BLaER1 (cell line): ENCODE results near the gene C1QTNF3.
"Not testable (repeated sequence)": the region's sequence is repeated elsewhere in the genome, so short reads cannot be mapped to it uniquely, and the experiment has no call there.

Experiments used
- H3K27ac ChIP-seq: shearing (Covaris generic); formaldehyde crosslinking; 2 replicates; pipeline ENCODE4 v1.8.1; 2022
- H3K27me3 ChIP-seq: shearing (Covaris generic); formaldehyde crosslinking; 2 replicates; pipeline ENCODE4 v1.8.1; 2022
- H3K36me3 ChIP-seq: shearing (Covaris generic); formaldehyde crosslinking; 2 replicates; pipeline ENCODE4 v1.8.1; 2022
- H3K4me1 ChIP-seq: shearing (Covaris generic); formaldehyde crosslinking; 2 replicates; pipeline ENCODE4 v1.8.1; 2022
- H3K4me2 ChIP-seq: shearing (Covaris generic); formaldehyde crosslinking; 2 replicates; pipeline ENCODE4 v1.8.1; 2022
- H3K4me3 ChIP-seq: shearing (Covaris generic); formaldehyde crosslinking; 2 replicates; pipeline ENCODE4 v1.8.1; 2022
- H3K9ac ChIP-seq: shearing (Covaris generic); formaldehyde crosslinking; 2 replicates; pipeline ENCODE4 v1.8.1; 2022
- H3K9me3 ChIP-seq: shearing (Covaris generic); formaldehyde crosslinking; 2 replicates; pipeline ENCODE4 v1.8.1; 2022
- H4K20me1 ChIP-seq: shearing (Covaris generic); formaldehyde crosslinking; 2 replicates; pipeline ENCODE4 v1.8.1; 2022
- Cebpa-rat ChIP-seq: shearing (Covaris generic); IDR thresholded peaks from 2 replicates; pipeline ENCODE4 v1.8.1; 2022

Gene C1QTNF3

DNA sequence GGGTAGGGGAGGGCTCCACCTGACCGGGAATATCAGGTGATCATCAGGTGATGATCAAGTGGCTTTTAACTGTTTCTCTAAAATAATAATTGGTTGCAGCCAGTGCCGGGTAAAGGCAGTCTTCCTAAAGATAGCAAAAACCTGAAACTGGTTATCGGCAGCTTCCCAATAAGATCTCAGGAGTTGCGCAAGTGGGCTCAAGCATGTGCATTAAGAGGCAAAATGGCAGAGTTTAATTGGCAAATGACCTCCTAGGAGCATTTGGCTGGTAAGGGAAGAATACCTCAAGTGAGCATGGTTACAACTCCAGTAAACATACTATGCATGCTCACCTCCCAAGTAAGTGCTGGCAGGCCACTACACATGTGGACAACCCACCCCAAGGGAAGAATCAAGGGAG, 4.2 kb downstream of the C1QTNF3 start:
- no peak for TF ChIP-seq Cebpa-rat
- Histone ChIP-seq H3K4me2 (no peak overlapping the region), H3K4me3 (no peak overlapping the region), H3K4me1 (peaks cover 6% of the 10 kb centered on the region), H3K9ac (no peak overlapping the region), H3K36me3 (peaks cover 16% of the 10 kb centered on the region), H4K20me1 (no peaks in the 10 kb centered on the region), H3K9me3 (no peaks in the 10 kb centered on the region), H3K27ac (no peak overlapping the region), H3K27me3 (no peaks in the 10 kb centered on the region)

DNA sequence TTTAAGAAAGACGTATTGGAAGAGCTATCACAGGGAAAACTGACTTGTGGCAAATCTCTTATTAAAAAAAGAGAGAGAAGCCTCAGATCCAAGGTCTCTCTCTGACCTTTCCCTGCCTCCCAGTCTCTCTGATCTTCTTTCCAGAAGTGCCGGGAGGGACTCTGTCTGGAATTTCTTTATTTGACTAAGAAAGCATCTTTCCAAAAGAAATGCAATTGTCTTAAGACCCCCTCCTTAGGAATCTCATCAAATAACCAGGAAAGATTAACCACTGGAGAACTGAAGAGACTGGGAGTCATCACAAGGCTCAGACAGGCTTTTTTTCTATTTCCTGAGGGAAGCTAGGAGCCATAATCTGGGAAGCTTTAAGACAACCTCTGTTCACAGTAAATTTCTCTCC, 4.6 kb downstream of the C1QTNF3 start:
- Histone ChIP-seq H3K4me2 (no peak overlapping the region), H3K9me3 (no peaks in the 10 kb centered on the region), H4K20me1 (no peaks in the 10 kb centered on the region), H3K27ac (no peak overlapping the region), H3K9ac (no peak overlapping the region), H3K36me3 (peaks cover 20% of the 10 kb centered on the region), H3K27me3 (no peaks in the 10 kb centered on the region), H3K4me1 (peaks cover 6% of the 10 kb centered on the region), H3K4me3 (no peak overlapping the region)
- TF ChIP-seq Cebpa-rat = no peak

GRCh38 chr5:34037726-34038125, 5.3 kb downstream of the C1QTNF3 start:
- no peaks in the 10 kb centered on the region for H3K9me3 ChIP-seq
- H3K27me3 ChIP-seq = no peaks in the 10 kb centered on the region
- H3K9ac ChIP-seq = no peak overlapping the region
- H3K4me1 ChIP-seq = peaks cover 6% of the 10 kb centered on the region
- no peak overlapping the region for H3K27ac ChIP-seq
- H3K4me3 ChIP-seq = no peak overlapping the region
- no peak overlapping the region for H3K4me2 ChIP-seq
- H4K20me1 ChIP-seq = no peaks in the 10 kb centered on the region
- TF ChIP-seq Cebpa-rat = no peak
- peaks cover 25% of the 10 kb centered on the region for H3K36me3 ChIP-seq

DNA sequence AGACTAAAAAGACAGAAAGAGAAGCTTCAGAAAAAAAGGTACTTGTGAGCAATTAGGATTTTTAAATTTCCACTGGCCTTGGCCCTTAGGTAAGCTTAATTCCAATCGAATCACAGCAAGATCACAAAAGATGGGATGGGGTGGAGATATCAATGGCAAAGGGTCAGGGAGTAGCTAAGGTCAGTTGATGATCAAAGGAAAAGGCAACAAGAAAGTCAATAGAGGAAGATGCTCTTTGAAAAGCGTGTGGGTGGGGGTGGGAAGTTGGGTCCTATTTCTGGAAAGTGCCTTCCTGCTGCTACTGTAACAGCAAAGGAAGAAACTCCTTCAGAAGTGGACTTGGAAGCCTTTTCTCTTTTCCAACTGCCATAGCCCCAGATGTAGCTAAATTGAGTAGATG, 7.3 kb downstream of the C1QTNF3 start:
- no peak for TF ChIP-seq Cebpa-rat

DNA sequence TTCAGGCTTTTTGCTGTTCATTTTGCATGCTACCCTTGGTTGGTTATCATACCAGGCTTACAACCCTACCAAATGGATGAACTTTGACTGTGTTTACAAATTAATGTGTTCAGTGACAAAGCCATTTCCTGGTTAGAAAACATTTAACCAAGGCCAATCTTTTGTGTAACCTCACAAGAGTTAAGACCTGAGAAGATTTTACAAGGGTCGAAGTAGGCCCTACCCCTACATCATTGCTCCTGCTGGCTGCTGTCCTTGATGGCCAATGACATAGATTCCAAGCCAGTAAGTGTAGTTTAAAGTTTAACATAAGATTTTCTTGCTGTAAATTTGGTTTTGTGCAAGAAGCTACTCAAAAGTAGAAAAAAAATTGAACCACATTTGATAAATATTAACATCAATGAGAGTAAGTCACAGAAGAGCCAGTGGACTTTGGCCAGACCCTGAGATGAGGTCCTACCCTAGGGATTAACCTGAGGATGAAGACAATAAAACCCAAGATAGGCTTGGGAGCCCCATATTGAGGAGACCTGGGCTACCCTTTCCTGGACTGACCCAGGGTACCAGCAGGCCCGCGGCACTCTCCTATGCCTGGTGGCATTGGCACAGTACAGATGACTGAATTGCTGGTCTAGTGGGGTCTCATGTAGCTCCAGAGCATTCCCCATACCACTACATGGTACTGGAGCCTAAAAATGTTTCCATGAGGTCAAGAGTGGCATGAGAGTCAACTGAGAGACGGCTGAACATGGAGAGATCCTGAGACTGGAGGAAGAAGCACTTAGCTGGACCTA, 8.3 kb downstream of the C1QTNF3 start:
- Histone ChIP-seq H3K9me3 (no peaks in the 10 kb centered on the region), H3K27ac (no peak overlapping the region), H3K4me1 (no peaks in the 10 kb centered on the region; the same call in 1 of the 2 replicates), H3K4me3 (no peak overlapping the region), H3K27me3 (no peaks in the 10 kb centered on the region), H3K36me3 (peaks cover 32% of the 10 kb centered on the region), H4K20me1 (no peaks in the 10 kb centered on the region), H3K9ac (no peak overlapping the region), H3K4me2 (no peak overlapping the region)
- TF ChIP-seq Cebpa-rat = no peak

More for the DNA sequence above, 7.3 kb downstream of the C1QTNF3 start:
- Histone ChIP-seq H3K36me3 (peaks cover 32% of the 10 kb centered on the region), H3K9me3 (no peaks in the 10 kb centered on the region), H3K27me3 (no peaks in the 10 kb centered on the region), H3K4me2 (no peak overlapping the region), H3K27ac (no peak overlapping the region), H3K4me3 (no peak overlapping the region), H3K9ac (no peak overlapping the region), H4K20me1 (no peaks in the 10 kb centered on the region), H3K4me1 (no peaks in the 10 kb centered on the region; the same call in 1 of the 2 replicates)

DNA sequence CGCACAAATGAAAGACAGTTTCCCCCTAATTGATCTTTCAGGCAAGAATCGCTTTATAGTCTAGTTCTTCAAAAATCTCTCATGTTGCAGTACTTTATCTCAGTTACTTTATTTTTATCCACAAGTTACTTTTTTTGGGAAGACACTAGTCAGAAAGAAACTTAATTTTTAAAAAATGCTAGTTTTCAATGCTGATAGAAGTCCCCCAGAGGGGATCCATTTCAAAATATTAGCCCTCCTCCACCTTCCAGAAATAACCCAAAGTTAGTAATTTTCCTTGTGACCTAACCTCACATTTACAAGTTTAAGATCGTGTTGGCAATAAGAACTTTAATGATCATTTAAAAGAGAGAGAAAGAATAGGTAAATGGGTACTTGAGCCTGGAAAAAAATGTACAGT, 11.0 kb downstream of the C1QTNF3 start:
- H3K27ac ChIP-seq = no peak overlapping the region
- H3K27me3 ChIP-seq = no peaks in the 10 kb centered on the region
- H3K4me2 ChIP-seq = no peak overlapping the region
- H3K36me3 ChIP-seq = peaks cover 43% of the 10 kb centered on the region
- H3K4me3 ChIP-seq = no peak overlapping the region
- H3K9ac ChIP-seq = no peak overlapping the region
- H3K4me1 ChIP-seq = no peaks in the 10 kb centered on the region; the same call in 1 of the 2 replicates
- H3K9me3 ChIP-seq = no peaks in the 10 kb centered on the region
- no peaks in the 10 kb centered on the region for H4K20me1 ChIP-seq
- no peak for TF ChIP-seq Cebpa-rat

DNA sequence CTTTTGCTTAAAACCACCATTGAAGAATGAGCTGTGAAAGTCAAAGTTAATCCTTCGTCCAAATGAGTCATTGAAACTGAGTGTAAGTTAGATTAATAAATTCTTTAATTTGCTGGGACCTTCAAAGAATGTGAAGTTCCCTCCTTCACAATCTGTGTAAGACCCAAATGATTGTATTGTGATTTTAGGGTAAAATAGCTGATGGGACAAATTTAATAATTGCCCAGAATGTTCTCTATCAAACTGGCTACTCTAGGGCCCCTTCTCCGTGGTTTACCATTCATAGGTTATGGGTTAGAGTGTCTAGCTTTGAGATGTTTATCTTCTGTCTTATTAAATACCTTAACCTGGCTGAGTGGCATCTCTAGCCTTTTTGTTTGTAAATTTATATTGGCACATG, 11.9 kb downstream of the C1QTNF3 start:
- H4K20me1 ChIP-seq = no peaks in the 10 kb centered on the region
- no peaks in the 10 kb centered on the region for H3K27me3 ChIP-seq
- H3K27ac ChIP-seq = no peak overlapping the region
- no peaks in the 10 kb centered on the region; the same call in 1 of the 2 replicates for H3K4me1 ChIP-seq
- no peak overlapping the region for H3K4me3 ChIP-seq
- H3K4me2 ChIP-seq = no peak overlapping the region
- no peak overlapping the region for H3K9ac ChIP-seq
- TF ChIP-seq Cebpa-rat = no peak
- H3K9me3 ChIP-seq = no peaks in the 10 kb centered on the region
- H3K36me3 ChIP-seq = peaks cover 46% of the 10 kb centered on the region

- H3K27me3 ChIP-seq, H3K9ac ChIP-seq: not testable (repeated sequence)
Measured at GRCh38 chr5:34030585-34030984, 12.4 kb downstream of the C1QTNF3 start.

DNA sequence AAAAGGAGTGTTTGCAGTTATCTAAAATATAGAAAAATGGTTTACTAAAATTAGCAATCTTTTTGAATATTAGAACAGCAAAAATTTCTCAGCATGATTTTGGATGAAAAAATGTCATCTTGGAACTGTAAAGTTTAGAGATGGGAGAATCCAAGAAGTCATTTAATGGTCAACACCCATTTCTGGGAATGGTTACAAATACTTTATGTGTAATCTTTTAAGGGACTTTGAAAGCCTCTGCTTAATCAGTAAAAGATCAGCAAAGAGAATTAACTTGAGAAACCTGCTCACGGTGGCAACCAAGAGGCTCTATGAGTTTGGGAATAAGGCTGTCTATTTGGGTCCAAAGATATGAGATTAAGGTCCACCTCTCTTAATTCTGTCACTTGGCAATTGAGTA, 13.0 kb downstream of the C1QTNF3 start:
- Histone ChIP-seq H3K4me3 (no peak overlapping the region), H3K27ac (no peak overlapping the region), H3K9ac (no peak overlapping the region), H4K20me1 (no peaks in the 10 kb centered on the region), H3K27me3 (no peaks in the 10 kb centered on the region), H3K9me3 (no peaks in the 10 kb centered on the region), H3K36me3 (peaks cover 43% of the 10 kb centered on the region), H3K4me2 (no peak overlapping the region), H3K4me1 (no peaks in the 10 kb centered on the region)
- TF ChIP-seq Cebpa-rat = no peak

More at GRCh38 chr5:34030585-34030984, 12.4 kb downstream of the C1QTNF3 start:
- not testable (repeated sequence) for H3K4me2 ChIP-seq, H3K9me3 ChIP-seq, H4K20me1 ChIP-seq, H3K27ac ChIP-seq, H3K4me3 ChIP-seq, H3K4me1 ChIP-seq
- peaks cover 48% of the 10 kb centered on the region for H3K36me3 ChIP-seq

- TF ChIP-seq Cebpa-rat = no peak
- Histone ChIP-seq H3K4me2 (no peak overlapping the region), H3K36me3 (peaks cover 39% of the 10 kb centered on the region), H3K4me1 (no peaks in the 10 kb centered on the region), H3K27me3 (no peaks in the 10 kb centered on the region), H3K4me3 (no peak overlapping the region), H3K27ac (no peak overlapping the region), H3K9me3 (no peaks in the 10 kb centered on the region), H3K9ac (no peak overlapping the region), H4K20me1 (no peaks in the 10 kb centered on the region)
Measured at GRCh38 chr5:34028349-34028748, 14.7 kb downstream of the C1QTNF3 start.
